GM18861 (cell line): ENCODE measurements around the gene DBI.
"Not testable (repeated sequence)": the region's sequence is repeated elsewhere in the genome, so short reads cannot be mapped to it uniquely, and the experiment has no call there.

Experiments used
- ATAC-seq: cut with Tn5 transposase; IDR thresholded peaks from one replicate; pipeline ENCODE4 v1.9.1; 2021; ENCODE audit not compliant: unreplicated experiment

DBI gene

DNA sequence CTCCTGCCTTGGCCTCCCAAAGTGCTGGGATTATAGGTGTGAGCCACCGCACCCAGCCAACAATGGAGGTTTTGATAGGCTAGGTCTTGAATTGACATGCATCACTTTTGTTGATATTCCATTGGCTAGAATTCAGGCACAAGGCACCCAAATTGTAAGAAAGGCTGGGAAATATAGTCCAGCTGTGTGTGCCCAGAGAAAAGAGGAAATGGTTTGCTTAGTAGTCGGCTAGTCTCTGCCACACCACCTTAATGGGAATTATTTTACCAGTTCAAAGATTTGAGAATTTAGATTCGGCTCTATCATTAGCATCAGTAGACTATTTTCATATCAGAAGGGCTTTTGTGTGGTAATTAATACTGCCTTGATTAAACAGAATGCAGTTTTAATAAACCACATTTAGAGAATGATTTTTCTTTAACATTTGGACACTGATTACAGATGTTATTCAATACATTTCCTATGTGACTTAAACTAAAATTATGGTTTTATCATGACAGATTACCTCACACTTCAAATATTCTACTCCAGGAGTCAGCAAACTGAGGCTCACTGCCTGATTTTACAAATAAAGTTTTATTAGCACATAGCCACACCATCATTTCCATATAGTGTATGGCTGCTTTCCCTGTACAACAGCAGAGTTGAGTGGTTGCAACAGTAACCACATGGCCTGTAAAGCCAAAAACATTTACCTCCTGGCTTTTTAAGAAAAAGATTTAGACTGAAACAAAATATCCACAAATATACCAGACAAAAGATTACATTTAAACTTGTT, 27.4 kb downstream of the DBI start:
- no peak for ATAC-seq

DNA sequence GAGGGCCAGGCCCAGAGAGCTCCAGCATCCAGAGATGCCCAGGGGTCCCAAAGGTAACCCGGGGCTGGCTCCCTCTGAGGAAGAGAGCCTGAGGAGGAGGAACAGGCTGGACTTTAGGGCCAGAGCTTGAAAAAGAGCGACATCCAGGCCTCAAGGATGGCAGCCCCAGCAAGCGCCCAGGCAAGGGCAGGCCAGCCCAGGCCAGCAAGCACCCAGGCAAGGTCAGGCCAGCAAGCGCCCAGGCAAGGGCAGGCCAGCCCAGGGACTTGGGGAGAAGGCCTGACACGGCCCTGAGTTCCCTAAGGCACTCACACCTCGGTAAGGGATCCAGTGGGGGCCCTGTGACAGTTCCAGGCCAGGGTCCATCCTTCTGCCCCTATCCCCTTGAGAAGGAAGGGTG, 30.4 kb downstream of the DBI start:
- no peak for ATAC-seq

DNA sequence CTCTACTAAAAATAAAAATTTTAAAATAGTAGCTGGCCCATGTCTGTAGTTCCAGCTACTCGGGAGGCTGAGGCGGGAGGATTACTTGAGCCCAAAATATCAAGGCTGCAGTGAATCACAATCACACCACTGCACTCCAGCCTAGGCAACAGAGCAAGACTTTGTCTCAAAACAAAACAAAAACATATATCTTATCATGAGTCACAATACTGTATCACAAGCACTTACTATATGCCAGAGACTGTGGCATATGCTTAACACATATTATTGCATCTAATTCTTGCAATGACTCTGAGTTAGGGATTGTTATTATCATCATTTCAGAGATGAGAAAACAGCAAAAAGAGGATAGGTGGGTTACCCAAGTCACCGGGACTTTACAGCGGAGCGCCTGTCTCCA, 35.3 kb downstream of the DBI start:
- ATAC-seq = no peak

DNA sequence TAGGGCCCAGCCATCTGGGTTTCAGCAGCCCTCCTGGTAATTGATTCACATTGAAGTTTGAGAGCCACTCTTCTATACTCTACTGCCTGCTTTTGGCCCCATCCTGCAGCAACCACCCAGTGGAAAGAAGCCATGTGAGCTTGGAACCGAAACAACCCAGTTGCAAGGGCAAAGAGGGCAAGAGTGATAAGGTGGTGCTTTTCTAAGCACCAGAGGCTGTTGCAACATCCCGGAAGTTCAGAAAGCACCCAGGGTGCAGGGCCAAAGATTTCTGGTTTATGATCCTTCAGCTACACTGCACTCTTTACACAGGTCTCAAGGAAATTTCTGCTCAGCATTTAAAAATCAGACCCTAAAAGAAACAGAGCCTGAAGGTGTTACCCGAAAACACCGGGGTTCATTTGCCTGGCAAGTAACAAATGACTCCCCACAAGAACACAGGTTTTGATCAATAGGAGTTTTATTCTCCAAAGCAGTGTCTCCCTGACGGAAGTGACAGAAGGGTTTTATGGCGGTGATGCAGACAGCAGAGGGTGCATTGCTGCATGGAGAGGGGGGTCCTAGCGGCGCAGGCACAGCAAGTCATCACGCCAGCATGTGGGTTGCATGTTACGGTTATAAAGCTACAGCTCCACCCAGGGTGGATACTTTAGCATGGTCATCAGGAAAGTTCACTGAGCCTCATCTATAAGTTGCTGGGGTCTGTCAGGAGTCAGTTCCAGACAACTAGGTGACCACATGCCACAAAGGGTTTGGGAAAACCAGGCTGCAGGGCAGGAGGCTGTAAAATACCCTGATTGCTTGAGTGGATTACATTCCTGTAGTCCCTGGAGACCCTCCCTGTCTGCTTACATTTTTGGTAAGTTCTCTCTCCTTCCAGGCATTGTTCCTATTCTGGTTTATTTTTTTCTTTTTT, 36.1 kb downstream of the DBI start:
- ATAC-seq = no peak

DNA sequence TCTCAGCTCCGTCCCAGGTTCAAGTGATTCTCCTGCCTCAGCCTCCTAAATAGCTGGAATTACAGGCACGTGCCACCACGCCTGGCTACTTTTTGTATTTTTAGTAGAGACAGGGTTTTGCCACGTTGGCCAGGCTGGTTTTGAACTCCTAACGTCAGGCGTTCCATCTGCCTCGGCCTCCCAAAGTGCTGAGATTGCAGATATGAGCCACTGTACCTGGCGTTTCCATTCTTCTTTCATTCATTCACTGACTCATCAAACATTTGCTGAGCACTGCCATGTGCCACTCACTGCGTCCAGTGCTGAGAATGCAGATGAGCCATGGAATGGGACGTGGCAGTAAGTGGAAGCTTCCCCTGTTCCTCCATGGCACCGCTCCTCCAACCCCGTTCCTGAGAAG, 36.8 kb downstream of the DBI start:
- ATAC-seq = not testable (repeated sequence)

DNA sequence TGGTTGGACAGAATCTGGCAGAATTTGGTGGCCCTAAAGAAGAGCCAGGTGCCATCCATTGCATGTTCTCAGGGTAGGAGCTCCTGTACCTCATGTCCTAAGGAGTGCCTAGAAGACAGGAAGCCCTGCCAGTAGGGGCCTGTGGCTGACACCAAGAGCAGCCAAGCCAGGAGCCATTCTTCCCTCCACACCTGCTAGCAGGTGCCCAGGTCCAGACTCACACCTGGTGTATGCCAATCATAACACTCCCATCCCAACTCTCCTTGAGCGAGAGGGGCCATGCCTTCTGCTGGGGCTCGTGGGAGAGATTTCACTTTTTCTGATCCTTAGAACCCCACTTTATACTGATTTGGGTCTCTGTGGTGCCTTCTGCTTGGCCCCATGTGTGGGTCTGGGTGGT, 38.4 kb downstream of the DBI start:
- no peak for ATAC-seq

DNA sequence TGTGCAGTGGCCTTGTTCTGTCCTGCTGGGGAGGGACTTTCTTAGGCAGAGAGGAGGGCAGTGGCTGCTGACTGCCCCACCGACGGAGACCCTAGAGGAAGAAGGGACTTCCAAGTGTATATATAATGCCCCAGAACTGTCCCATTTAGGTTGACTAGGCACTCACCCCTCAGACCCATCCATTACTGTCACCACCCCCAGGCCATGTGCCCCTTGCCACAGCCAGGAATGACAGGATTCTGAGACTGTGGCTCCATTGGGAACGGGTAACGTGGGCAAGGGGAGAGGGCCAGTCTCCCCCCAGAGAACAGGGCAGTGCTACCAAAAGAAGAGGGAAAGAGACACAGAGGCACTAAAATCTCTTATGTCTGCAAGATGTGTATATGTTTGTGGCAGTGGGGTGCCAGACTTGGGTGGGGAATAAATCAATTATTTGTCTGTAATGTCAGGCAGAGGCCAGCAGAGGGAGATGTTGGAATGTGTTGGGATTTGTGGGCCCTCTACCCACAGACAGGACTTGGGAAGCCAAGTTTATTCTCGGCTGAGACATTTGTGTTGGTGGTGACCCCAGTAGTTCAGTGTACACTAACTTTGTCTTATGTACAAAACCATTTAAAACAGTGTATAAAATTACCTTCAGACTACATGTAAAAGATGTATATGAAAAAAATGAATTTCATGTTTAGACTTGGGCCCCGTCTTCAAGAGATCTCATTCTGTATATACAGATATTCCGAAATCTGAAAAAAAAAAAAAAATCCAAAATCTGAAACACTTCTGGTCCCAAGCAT, 40.8 kb downstream of the DBI start:
- peak; percentile 48 for ATAC-seq

DNA sequence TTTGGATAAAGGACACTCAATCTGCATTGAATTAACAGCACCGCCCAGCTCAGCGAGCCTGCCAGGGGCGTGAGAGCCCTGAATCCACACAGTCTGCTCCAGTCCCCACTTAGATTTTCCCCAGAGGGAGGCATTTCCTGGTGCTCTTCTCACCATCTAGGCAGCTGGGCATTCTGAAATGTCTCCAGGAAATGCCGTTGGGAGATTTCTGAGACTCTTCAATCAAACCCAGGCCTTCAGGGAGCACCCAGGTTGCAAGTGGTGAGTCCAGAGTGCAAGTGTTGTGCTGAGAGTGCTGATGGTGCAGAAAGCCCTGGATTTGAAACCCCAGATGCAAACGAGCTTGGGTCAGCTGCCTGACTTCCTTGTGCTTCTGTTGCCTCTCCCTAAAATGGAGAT, 41.4 kb downstream of the DBI start:
- no peak for ATAC-seq

DNA sequence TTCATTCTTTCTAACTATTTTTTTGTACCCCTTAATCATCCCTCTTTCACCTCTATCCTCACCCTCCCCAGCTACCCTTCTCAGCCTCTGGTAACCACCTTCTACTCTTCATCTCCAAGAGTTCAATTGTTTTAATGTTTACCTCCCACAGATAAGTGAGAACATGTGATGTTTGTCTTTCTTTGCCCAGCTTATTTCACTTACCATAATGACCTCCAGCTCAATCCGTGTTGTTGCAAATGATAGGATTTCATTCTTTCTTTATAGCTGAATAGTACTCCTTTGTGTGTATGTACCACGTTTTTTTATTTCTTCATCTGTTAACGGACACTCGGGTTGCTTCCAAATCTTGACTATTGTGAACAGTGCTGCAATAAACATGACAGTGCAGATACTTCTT, 42.7 kb downstream of the DBI start:
- ATAC-seq = no peak

DNA sequence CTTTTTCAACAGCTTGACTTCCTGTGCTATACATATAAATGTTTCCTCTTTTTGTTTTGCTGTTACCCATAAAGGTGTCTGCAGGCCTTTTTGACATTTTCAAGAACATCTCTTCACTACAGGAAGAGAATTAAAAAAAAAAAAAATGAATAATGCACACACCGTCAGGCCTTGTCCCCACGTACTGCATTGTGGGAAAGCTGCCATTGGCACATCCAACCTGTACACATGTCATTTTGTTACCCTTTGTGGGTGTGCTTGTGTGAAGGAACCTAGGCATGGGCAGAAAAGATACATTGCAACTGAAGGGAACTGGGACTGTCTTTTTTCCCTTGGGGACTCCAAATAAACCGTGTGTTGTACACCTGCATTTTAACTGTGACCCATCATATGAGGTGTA, 48.1 kb downstream of the DBI start:
- ATAC-seq = no peak

DNA sequence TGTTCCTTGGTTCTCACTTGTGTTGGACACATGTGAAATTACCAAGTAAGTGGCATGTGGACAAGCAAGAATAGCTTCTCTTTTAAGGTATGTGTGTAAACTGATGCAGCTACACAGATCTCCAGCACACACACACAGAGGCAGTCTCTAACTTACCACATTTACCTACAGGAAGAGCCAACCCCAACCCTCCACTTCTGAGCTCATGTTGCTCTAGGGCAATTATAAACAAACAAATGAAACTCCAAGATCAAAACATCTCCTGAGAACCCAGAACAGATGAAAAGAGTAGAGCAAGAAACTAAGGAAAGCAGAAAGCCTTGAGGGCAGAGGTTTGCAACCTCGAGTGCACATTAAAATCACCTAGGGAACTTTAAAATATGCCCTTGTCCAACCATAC, 48.9 kb downstream of the DBI start:
- ATAC-seq = no peak

DNA sequence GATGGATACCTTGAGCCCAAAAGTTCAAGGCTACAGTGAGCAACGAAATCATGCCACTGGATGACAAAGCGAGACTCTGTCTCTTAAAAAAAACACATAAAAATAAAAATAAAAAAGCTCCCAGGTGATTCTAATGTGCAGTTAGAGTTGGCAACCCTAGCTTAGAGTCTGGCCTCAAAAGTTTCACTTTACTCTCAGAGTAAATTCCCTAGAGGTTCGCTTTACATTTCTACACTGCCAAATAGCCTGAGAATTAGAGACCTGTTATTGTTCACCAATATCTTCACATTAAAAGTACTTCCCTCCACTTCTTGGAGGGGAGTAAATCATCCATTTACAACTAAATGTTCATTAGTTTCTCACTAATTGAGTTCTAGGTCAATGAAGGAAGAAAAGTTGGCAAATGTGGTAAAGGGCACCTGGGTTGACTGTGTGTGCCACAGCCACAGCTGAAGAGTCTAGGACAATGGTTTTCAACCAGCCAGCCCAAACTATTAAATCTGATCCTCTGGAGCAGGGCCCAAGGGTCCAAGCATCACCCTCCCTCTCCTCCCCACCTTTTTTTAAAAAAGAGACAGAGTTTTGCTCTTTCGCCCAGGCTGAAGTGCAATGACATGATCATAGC, 49.6 kb downstream of the DBI start:
- ATAC-seq = peak; percentile 76

DNA sequence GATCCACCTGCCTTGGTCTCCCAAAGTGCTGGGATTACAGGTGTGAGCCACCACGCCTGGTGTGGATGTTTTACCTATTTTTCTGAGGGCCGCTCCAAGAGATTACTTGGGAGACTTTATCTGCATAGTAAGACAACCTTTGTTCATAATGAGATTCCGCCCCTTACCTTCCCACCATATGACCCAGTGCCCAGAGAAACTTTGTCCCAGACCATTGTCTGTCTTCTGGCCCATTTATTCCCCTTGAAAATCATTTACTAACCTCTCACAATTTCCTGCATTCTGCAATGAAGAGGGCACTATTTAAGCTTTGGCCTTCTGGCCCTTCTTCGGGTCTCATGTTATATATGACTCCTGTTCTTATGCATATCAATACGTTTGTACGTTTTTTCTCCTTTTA, 51.1 kb downstream of the DBI start:
- ATAC-seq = no peak

DNA sequence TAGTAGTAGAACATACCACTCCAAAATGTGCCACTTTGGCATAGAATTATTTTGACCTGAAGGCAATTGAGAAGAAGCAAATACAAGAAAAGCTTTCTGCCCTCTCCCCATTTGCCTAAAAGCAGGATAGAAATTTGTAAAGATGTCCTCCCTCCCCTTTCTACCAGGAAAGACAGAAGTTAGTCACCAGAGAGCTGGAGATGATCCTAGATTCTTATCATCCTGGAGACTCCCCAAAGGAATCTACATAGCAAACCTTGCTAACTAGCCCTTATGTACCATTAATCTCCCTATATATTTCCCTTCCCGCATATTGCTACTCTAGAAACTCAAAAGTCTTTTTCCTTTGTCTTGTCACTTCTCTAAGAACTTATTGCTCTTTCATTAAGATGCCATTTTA, 52.3 kb downstream of the DBI start:
- ATAC-seq = no peak

DNA sequence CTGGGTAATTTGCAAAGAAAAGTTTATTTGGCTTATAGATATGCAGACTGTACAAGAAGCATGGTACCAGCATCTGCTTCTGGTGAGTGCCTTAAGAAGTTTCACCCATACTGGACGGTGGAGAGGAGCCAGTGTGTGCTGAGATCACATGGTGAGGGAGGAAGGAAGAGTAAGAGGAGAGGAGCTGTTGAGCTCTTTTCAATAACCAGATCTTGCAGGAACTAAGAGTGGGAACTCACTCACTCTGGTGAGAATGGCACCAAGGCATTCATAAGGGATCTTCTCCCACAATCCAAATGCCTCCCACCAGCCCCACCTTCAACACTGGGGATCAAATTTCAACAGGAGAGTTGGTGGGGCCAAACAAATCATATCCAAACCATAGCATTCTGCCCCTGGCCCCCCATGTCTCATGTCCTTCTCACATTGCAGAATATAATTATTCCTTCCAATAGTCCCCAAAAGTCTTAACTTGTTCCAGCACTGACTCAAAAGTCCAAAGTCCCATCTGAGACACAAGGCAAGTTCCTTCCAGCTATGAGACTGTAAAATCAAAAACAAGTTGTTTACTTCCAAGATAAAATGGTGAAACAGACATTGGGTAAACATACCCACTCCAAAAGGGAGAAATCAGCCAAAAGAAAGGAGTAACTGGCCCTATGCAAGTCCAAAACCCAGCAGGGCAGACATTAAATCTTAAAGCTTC, 53.2 kb downstream of the DBI start:
- no peak for ATAC-seq

DNA sequence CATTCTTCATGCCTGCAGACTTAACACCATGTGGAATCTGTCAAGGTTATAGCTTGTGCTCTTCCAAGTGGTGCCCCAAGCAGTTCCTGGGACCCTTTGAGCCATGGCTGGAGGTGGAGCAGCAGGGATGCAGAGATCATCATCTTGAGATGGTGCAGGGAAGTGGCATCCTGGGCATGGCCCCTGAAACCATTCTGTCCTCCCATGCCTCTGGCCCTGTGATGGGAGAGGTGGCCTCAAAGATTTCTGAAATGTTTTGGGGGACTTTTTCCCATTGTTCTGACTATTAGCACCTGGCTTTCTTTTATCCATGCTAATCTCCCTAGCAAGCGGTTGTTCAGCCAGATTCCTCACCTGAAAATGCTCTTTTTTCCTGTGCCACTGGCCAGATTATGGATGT, 54.5 kb downstream of the DBI start:
- no peak for ATAC-seq

DNA sequence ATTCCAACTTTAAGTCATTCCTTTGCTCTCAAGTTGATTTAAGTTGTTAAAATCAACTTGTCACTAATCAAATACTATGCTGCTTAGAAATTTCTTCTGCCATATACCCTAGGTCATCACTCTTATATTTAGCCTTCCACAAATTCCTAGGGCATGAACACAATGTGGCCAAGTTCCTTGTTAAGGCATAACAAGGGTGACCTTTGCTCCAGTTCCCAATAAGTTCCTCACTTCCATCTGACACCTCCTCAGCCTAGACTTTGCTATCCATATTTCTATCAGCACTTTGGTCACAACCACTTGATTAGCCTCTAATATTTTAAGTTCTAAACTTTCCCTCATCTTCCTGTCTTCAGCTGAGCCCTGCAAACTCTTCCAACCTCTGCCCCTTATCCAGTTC, 55.0 kb downstream of the DBI start:
- no peak for ATAC-seq
